GM12873 (cell line): ENCODE results near the gene NTRK1.
A peak's percentile ranks its signal among the peaks of the same experiment; 100 is the strongest.

Experiments used
- TF ChIP-seq, protein P1 (sequence below): IDR thresholded peaks from 2 replicates; pipeline ENCODE4 v1.5.1; 2012; ENCODE audit warnings: low read depth, mild to moderate bottlenecking, moderate library complexity, low read length, control low read depth; ENCODE audit not compliant: insufficient read depth; ENCODE audit errors: missing control alignments

NTRK1 gene

DNA sequence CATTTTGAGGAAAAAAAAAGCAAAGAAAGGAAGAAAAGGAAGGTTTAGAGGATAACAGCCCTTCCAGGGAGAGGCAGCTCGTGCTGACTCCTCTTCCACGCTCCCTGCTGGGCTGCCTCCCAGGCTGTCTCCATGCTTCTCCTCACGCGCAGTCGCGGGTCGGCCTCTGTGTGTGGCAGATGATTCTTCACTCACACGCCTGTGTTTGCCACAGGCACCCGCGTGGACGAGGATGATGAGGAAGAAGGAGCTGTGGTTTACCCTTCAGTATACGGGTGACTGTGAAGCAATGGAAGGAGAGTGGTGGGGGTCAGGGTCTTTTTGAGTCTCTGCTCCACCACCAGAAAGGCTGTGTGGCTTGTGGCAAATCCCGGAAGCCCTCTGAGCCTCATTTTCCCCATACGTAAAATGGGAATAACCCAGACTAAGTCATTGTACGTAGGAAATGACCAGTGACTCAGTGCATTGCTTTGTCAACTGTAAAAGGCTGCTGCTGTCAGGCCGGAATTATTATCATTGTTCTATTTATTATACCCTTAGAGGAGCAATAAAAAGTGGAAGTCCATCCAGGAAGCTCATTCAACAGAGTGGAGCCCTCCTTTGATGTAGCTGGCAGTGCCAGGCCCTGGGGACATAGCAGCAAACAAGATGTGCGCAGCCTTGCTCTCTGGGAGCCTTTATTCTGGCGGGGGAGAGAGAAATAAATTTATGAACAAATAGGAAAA lies 32.1 kb upstream of the NTRK1 start:
- TF ChIP-seq, protein P1, sequence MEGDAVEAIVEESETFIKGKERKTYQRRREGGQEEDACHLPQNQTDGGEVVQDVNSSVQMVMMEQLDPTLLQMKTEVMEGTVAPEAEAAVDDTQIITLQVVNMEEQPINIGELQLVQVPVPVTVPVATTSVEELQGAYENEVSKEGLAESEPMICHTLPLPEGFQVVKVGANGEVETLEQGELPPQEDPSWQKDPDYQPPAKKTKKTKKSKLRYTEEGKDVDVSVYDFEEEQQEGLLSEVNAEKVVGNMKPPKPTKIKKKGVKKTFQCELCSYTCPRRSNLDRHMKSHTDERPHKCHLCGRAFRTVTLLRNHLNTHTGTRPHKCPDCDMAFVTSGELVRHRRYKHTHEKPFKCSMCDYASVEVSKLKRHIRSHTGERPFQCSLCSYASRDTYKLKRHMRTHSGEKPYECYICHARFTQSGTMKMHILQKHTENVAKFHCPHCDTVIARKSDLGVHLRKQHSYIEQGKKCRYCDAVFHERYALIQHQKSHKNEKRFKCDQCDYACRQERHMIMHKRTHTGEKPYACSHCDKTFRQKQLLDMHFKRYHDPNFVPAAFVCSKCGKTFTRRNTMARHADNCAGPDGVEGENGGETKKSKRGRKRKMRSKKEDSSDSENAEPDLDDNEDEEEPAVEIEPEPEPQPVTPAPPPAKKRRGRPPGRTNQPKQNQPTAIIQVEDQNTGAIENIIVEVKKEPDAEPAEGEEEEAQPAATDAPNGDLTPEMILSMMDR = no peak

DNA sequence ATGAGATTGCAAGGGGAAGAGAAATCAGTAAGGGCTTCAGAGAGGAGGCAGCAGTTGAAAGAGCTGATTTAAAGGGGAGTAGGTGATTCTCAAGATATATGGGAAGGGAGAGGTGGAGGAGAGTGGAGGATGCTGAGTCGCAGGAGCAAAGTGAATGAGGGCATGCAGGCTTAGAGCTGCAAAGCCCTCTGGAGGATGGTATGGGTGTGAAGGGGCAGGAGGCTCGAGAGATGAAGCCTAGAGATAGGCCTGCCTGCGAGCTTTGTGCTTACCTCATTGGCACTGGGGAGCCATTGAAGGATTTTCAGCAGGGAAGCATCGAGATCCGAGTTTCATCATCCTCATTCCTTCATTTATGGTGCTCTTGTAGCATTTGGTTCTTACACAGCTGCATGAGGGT lies 28.2 kb upstream of the NTRK1 start:
- TF ChIP-seq, protein P1 = no peak

DNA sequence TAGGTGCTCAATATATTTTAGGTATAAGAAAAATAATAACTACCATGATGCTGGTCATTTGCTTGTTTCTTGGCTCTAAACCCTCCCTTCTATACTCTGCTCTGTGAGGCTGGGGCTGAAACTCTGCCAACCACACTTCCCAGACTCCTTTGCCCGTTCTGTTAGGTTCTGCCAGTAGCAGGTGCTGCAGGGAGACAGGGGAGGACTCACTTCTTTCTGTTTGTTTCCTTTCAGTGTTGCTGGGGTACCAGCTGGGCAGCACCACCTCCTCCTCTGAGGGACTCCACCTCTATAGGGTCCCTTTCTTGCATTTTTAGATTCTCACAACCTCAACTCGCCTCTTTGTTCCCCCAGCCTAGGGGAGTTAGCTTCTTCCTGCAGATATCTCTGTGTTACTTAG lies 27.1 kb upstream of the NTRK1 start:
- TF ChIP-seq, protein P1 = no peak

DNA sequence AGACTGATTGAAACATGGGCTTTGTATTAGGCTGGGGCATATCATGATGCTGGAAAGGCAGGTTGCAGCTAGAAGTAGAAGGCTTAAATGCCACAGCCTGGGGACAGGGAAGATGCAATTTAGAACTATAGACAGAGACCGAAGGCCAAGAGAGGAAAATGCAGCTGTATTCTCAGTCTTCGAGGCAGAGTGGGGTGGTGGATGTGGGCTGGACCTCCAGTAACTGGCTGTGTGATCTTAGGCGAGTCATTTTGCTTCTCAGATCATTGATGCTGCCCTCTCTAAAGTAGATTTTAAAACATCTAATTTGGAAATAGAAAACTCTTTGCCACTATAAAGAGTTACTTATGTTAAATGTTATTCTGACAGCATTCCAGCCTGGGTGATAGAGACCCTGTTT lies 26.3 kb upstream of the NTRK1 start:
- TF ChIP-seq, protein P1 = no peak

DNA sequence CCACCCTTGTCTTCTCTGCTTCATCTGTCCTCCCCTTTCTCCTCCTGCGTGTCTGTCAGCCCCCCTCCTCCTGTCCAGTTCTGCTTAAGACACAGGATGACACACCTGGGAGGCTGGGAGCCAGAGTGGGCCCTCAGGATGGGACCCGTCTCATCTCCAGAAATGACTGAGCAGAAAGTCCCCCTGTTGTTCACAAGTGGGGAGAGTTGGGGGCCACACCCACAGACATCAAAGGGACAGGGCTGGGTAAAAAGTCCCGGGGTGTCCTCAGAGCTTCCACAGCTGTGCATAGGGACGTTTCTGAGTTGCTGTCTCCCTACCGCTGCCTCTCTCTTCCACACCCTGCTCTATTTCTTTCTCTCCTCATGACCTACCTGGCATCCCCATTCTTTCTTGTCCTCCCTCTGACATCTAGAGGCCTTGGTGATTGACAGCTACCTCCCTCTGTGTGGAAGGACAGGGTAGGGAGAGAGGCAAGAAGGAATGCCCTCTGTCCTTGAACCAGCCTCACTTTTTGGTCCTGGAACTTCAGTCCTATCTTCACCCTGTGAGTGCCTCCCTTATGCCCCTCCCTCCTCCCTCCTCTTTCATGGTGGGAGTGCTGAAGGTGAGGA lies 24.5 kb upstream of the NTRK1 start:
- TF ChIP-seq, protein P1 = no peak

DNA sequence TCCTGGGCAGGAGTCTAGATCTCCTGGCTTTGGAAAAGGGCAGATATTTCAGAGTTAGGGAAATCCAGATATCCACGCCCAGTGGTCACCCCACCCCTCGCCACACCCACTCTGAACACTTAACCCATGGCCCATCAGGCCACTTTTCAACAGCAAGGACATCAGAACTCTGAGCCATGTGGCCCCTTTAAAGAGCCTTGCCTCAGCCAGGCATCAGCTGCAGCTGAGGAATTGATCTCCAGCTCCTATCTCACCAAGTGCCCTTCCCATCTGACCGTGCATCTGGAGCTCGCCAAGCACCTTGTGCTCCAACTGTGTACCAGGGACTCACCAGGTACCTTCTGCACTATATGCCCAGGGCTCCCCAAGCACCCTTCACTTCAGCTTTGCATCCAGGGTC lies 23.8 kb upstream of the NTRK1 start:
- TF ChIP-seq, protein P1 = no peak

DNA sequence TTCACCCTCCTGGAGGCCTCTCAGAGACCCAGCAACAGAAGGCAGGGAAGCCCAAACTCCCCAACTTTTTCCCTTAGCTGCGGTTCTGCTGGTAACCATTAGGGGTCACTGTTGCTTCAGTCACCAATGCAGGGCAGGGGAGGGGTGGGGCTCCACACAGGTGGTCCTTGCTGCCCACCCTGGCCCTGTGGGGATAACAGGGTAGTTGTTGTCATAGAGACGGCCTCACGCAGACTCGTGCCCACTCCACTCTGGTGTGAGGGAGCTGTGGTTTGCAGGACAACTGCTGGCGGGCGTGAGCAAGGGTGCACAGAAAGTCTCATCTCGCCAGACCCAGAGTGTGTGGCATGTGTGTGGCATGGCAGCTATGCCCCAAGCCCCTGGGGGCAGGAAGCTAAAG lies 21.7 kb upstream of the NTRK1 start:
- TF ChIP-seq, protein P1 = peak; percentile 89
